ACC112 (cell line): ENCODE results near the gene PLCD4.

Experiments
- H2AFZ ChIP-seq: fragments of 200-600 bp; sonication (generic); one replicate; pipeline ENCODE4 v1.6.0; 2017; ENCODE audit warnings: antibody characterized with exemption, low read length; ENCODE audit not compliant: unreplicated experiment
- H3K27ac ChIP-seq: fragments of 200-600 bp; sonication (generic); 2 replicates; pipeline ENCODE4 v1.5.1; 2014; ENCODE audit warnings: low read depth, mild to moderate bottlenecking, antibody characterized with exemption, low read length, moderate library complexity
- H3K27me3 ChIP-seq: fragments of 200-600 bp; sonication (generic); 2 replicates; pipeline ENCODE4 v1.6.1; 2014; ENCODE audit warnings: mild to moderate bottlenecking, antibody characterized with exemption, low read length, moderate library complexity, mixed read lengths; ENCODE audit not compliant: insufficient read depth
- H3K36me3 ChIP-seq: fragments of 200-600 bp; sonication (generic); 2 replicates; pipeline ENCODE4 v1.6.1; 2016; ENCODE audit warnings: mild to moderate bottlenecking, antibody characterized with exemption, low read length, moderate library complexity, mixed read lengths; ENCODE audit not compliant: insufficient read depth
- H3K4me1 ChIP-seq: fragments of 200-600 bp; sonication (generic); one replicate; pipeline ENCODE4 v1.6.1; 2016; ENCODE audit warnings: low read length, mixed read lengths; ENCODE audit not compliant: insufficient read depth, unreplicated experiment, control insufficient read depth
- H3K4me3 ChIP-seq: fragments of 200-600 bp; sonication (generic); 2 replicates; pipeline ENCODE4 v1.5.1; 2014; ENCODE audit warnings: mild to moderate bottlenecking, low read depth, low read length
- H3K79me2 ChIP-seq: fragments of 200-600 bp; sonication (generic); one replicate; pipeline ENCODE4 v1.6.0; 2016; ENCODE audit warnings: low read length; ENCODE audit not compliant: control insufficient read depth, unreplicated experiment, insufficient read depth

The PLCD4 gene

GRCh38 chr2:218622606-218623365, 15.1 kb downstream of the PLCD4 start:
- Histone ChIP-seq H3K4me1 (peaks cover 8% of the 10 kb centered on the region), H3K27me3 (no peaks in the 10 kb centered on the region), H3K27ac (no peak overlapping the region), H3K4me3 (no peak overlapping the region), H3K36me3 (no peaks in the 10 kb centered on the region), H2AFZ (peak overlapping the region; percentile 7), H3K79me2 (no peaks in the 10 kb centered on the region)

- peak overlapping the region; percentile 7 for H2AFZ ChIP-seq
- no peaks in the 10 kb centered on the region for H3K27me3 ChIP-seq
- H3K79me2 ChIP-seq = no peaks in the 10 kb centered on the region
- no peak overlapping the region for H3K4me3 ChIP-seq
- no peaks in the 10 kb centered on the region for H3K36me3 ChIP-seq
- H3K27ac ChIP-seq = no peak overlapping the region
- H3K4me1 ChIP-seq = peaks cover 8% of the 10 kb centered on the region
These were observed 15.6 kb downstream of the PLCD4 start for GRCh38 chr2:218623366-218623705.

GRCh38 chr2:218626369-218626768, 18.7 kb downstream of the PLCD4 start:
- Histone ChIP-seq H3K27me3 (no peaks in the 10 kb centered on the region), H3K79me2 (no peaks in the 10 kb centered on the region), H2AFZ (no peak overlapping the region)

GRCh38 chr2:218627939-218628338, 20.2 kb downstream of the PLCD4 start:
- H3K36me3 ChIP-seq = no peaks in the 10 kb centered on the region
- H2AFZ ChIP-seq = no peak overlapping the region
- H3K27me3 ChIP-seq = no peaks in the 10 kb centered on the region
- peaks cover 11% of the 10 kb centered on the region for H3K4me1 ChIP-seq
- no peak overlapping the region for H3K27ac ChIP-seq
- H3K79me2 ChIP-seq = no peaks in the 10 kb centered on the region
- H3K4me3 ChIP-seq = no peak overlapping the region

More at GRCh38 chr2:218626369-218626768, 18.7 kb downstream of the PLCD4 start:
- Histone ChIP-seq H3K27ac (no peak overlapping the region), H3K4me1 (peaks cover 8% of the 10 kb centered on the region), H3K4me3 (no peak overlapping the region), H3K36me3 (no peaks in the 10 kb centered on the region)

DNA sequence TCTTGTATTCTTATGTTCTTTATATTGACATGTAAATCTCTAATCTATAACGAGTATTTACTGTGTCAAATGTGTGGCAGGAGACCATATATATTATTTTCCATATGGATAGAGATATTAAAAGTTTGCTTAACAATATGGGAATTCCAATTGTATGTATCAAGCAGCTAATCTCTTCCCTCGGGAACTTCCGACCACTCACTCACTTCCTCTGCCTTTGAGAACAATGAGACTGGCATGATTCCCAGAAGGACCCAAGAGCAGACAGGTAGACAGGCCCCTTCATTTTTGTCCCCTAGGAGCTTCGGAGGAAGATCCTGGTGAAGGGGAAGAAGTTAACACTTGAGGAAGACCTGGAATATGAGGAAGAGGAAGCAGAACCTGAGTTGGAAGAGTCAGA, 24.1 kb downstream of the PLCD4 start:
- Histone ChIP-seq H3K4me1 (peaks cover 8% of the 10 kb centered on the region), H3K36me3 (peaks cover 8% of the 10 kb centered on the region; the same call in 1 of the 2 replicates), H3K27me3 (no peaks in the 10 kb centered on the region), H3K79me2 (no peaks in the 10 kb centered on the region), H3K27ac (no peak overlapping the region), H2AFZ (no peak overlapping the region), H3K4me3 (no peak overlapping the region)

DNA sequence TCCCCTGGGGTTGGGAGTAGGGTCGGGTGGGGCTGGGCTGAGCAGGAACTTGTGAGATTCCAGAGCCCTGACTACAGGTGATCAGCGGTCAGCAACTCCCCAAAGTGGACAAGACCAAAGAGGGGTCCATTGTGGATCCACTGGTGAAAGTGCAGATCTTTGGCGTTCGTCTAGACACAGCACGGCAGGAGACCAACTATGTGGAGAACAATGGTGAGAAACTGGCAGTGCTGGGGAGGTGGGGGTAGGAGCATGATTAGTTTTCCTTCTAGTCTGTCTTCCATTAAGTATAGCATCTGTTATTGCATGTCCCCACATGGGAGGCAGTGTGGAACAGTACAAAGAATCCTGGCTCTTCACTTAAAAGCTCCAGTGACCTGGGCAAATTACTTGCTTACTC, 28.0 kb downstream of the PLCD4 start:
- H3K4me1 ChIP-seq = peaks cover 8% of the 10 kb centered on the region
- no peak overlapping the region for H2AFZ ChIP-seq
- peaks cover 18% of the 10 kb centered on the region for H3K36me3 ChIP-seq
- H3K4me3 ChIP-seq = no peak overlapping the region
- H3K79me2 ChIP-seq = no peaks in the 10 kb centered on the region
- H3K27ac ChIP-seq = no peak overlapping the region
- H3K27me3 ChIP-seq = no peaks in the 10 kb centered on the region

- H3K27me3 ChIP-seq = no peaks in the 10 kb centered on the region
- peaks cover 18% of the 10 kb centered on the region for H3K36me3 ChIP-seq
- no peak overlapping the region for H3K4me3 ChIP-seq
- H3K4me1 ChIP-seq = no peaks in the 10 kb centered on the region
- no peak overlapping the region for H3K27ac ChIP-seq
- no peaks in the 10 kb centered on the region for H3K79me2 ChIP-seq
- H2AFZ ChIP-seq = no peak overlapping the region
These were observed 30.7 kb downstream of the PLCD4 start for GRCh38 chr2:218638372-218638771.

DNA sequence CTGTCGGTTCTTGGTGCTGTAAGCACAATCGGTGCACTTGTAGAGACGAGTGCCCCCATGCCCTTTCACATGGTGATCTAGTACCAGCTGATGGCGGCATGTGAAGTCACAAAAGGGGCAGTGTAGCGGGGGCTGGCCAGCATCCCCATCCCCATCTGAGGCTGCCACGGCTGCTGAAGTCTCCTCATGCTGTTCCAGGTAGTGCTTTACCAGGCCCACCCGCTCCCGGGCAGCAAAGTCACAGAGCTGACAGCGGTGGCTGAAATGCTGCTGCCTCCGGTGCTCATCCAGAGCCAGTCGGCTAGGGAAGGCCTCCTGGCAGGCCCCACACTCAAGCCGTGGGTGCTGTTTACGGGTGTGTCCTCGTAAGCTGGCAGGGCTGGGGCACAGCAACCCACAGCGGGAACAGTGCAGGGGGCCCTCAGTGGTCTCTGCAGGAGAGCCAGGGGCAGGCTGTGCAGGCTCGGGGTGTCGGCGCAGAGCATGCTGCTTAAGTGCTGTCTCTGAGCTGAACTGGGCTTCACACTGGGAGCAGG, 34.5 kb downstream of the PLCD4 start:
- no peak overlapping the region for H3K4me3 ChIP-seq
- peaks cover 18% of the 10 kb centered on the region for H3K36me3 ChIP-seq
- H3K27me3 ChIP-seq = no peaks in the 10 kb centered on the region
- H3K27ac ChIP-seq = no peak overlapping the region
- H3K79me2 ChIP-seq = no peaks in the 10 kb centered on the region
- H2AFZ ChIP-seq = no peak overlapping the region
- H3K4me1 ChIP-seq = peaks cover 7% of the 10 kb centered on the region

DNA sequence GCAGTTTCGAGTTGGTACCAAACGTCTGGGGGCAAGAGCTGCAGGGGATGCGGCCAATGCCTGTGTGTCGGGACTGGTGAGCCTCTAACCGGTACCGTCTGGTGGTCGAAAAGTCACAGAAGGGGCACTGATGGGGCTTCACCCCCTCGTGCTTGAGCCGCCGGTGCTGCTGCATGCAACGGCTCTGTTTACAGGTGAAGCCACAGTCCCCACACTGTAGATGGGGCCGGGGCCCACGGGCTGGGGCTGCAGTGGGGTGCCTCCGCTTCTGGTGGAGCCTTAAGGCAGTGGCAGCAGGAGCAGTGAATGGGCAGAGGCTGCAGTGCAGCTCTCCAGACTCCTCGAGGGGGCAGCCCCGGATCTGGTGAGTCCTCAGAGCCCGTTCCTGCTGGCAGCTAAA, 35.1 kb downstream of the PLCD4 start:
- Histone ChIP-seq H3K4me3 (no peak overlapping the region), H2AFZ (no peak overlapping the region), H3K36me3 (peaks cover 21% of the 10 kb centered on the region), H3K4me1 (peaks cover 7% of the 10 kb centered on the region), H3K27me3 (no peaks in the 10 kb centered on the region), H3K27ac (no peak overlapping the region), H3K79me2 (peaks cover 3% of the 10 kb centered on the region)

- Histone ChIP-seq H3K36me3 (peaks cover 26% of the 10 kb centered on the region), H3K4me3 (no peak overlapping the region), H3K79me2 (peaks cover 3% of the 10 kb centered on the region), H3K27me3 (no peaks in the 10 kb centered on the region), H3K27ac (no peak overlapping the region), H3K4me1 (peaks cover 7% of the 10 kb centered on the region), H2AFZ (no peak overlapping the region)
These were observed 36.1 kb downstream of the PLCD4 start for GRCh38 chr2:218643751-218644310.

- Histone ChIP-seq H3K27me3 (no peaks in the 10 kb centered on the region), H2AFZ (no peak overlapping the region), H3K4me1 (peaks cover 7% of the 10 kb centered on the region), H3K4me3 (no peak overlapping the region), H3K27ac (peak overlapping the region; percentile 83), H3K36me3 (peaks cover 23% of the 10 kb centered on the region), H3K79me2 (peaks cover 3% of the 10 kb centered on the region)
These were observed 37.0 kb downstream of the PLCD4 start for GRCh38 chr2:218644721-218645120.
